Measurements from ENCODE around the gene VTN. TPM values are rescaled to one million over a fixed set of nuclear protein-coding genes. Genes with fewer than 3 reads are reported as not detected.

The VTN gene, protein sequence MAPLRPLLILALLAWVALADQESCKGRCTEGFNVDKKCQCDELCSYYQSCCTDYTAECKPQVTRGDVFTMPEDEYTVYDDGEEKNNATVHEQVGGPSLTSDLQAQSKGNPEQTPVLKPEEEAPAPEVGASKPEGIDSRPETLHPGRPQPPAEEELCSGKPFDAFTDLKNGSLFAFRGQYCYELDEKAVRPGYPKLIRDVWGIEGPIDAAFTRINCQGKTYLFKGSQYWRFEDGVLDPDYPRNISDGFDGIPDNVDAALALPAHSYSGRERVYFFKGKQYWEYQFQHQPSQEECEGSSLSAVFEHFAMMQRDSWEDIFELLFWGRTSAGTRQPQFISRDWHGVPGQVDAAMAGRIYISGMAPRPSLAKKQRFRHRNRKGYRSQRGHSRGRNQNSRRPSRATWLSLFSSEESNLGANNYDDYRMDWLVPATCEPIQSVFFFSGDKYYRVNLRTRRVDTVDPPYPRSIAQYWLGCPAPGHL
- total RNA-seq = 0.20 TPM

DNA sequence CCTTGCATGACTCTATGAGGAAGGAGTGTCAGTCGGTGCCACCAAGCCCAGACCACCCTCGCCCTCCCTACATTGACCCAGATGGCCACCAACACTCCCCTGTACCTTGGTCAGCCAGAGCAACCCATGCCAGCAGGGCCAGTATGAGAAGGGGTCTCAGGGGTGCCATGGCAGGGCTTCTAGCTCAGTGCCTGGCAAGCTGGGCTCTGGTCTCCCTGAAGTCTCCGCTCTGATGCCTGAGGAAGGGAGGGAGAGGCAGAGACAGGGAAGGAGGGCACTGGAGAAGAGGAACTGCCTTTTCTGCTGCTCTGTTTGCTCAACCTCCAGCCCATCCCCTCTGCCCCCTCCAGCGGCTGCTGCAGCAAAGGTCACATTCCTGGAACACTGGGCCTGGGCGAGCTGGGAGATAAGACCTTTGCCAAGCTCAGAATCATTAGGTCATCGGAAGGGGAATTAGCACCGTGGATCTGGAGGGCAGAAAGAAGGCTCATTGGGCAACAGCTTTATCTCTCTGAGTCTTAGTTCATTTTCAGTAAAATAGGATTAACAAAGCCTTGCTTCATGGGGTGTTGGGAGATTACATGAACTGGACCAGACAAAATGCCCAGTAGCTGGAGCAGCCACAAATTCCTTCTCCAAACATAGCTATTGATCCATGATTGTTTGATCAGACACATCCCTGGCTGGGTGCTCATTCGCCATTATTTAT is at the start of gene VTN:
TSS of gene VTN (minus strand) at position 273 of the 709 bp plus-strand sequence. CDS start at position 169, 104 bp downstream.
- no peak for DNase-seq

DNA sequence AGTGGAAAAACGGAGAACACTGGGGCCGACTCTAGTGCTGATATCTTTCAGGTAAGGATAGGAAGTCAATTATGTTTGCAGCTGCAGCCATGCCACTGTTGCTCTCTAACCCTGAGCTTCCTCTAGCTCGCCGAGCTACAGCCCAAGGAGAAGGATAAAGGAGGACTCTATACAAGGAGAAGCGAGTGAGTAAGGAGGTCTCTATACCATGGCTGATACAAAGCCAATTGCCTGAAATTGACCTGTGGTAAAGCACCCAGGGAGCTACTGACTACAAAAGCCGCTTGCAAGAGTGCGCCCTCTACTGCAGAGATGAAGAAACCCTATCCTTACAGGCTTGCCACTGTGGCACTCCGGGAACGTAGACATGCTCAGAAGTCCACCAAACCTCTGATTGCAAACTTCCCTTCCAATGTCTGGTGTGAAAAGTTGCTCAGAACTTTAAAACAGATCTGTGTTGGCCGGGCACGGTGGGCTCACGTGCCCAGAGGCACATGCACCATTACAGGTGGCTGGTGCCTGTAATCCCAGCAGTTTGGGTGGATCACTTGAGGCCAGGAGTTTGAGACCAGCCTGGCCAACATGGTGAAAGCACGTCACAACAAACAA is 46.7 kb upstream of the VTN start:
- DNase-seq = no peak

DNA sequence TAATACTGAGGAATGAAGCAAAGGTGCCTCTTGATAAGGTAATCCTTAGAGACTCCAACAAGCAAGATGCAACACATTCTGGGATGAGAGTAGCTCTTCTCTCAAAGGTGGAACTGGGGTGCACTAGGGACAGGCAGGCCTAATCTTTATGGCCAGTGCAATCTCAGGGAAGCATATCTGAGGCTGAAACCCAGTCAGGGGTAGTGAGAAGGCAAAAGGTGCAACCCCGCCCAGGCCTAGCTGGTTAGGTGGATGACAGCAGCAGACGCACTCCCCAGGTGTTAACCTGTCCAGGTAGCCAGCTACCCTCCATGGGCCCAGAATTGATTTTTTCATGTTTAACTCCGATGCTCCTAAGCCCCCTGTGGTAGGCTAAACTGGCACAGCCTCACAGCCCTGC is 45.8 kb upstream of the VTN start:
- DNase-seq = no peak

DNA sequence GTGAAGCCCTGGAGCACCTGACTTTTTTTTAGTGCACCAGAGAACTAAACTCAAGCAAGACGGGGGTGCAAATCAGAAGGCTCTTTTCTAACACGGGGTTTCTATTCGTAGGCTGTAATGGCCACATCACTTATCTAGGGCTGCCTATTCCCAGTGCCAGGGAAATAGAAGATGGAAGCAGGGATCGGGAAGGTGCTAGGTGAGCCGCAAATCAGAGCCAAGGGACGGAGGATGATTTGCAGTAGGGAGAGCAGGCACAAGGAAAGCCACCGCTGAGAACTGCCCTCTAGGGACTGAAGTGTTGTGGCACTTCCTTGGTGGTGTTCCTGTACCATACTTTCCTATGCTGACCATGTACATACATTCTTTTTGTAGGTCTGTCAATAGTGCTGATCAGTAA is 43.7 kb upstream of the VTN start:
- DNase-seq = no peak

DNA sequence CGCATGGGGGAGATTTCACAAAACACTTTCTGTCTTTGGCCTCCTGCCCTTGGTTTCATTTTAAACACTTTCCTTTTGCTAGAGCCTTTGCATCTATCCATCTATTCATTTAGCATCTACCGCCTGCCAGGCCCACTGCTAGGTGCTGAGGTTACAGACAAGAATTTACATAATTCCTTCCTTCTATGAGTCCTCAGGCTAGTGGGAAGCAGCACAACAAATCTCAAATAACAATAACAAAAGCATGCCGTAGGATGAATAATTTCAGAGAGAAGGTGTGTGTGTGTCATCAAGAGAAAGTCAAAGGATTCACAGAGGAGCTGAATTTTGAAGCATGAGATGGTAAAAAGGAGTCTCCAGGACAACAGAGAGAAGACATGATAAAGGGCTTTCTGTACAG is 42.0 kb upstream of the VTN start:
- DNase-seq = no peak

DNA sequence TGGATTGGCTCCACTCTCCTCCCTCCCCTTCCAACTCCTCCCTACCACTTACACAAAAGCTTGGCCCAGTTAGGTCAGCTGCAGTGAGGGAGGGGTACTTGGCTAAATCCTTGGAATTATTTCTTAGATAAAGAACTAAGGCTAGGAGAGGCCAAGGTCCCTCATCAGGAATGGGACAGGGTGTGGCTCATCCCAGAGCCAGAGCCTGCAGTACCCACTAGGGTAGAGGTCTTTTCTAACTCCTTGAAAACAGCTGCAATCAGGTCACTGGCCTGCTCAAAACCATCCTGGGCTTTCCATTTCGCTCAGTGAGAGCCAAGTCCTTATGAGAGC is 37.8 kb upstream of the VTN start:
- DNase-seq = no peak

DNA sequence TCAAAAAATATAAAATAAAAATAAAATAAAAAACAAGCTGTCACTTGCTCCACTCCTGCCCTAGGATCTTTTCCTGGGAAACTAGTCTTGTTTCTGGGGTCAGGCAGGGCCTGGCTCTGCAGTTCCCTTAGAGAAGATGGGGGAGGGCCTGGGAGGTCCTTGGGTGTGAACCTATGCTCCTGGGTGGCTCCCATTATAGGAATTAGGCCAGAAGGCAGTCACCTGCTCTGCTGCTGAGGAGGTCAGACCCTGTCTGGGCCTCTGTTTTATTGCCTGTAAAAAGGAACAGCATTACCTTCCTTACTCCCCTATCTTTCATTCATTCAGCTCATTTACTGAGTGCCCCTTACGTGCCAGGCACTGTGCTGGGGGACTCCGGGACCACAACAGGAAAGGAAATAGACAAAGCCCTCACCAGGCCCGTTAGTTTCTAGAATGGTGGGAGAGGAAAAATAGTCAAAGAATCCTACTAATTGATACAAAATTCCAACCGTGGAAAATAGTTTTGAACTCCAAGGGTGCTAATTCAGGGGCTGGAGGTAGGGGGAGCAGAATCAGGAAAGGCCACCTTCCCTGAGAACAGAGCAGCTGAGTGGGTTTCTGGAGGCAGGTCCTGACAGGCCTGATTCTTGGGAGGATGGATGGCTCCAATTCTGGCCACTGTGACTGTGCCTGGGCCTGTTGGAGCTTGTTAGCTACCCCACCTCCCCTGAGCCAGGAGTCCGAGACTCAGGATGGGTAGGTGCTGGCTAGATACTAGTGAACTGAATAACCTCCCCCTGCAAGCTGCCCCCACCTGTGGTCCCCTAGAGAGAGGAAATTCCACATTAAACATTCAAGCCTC is 37.2 kb upstream of the VTN start:
- DNase-seq = no peak

DNA sequence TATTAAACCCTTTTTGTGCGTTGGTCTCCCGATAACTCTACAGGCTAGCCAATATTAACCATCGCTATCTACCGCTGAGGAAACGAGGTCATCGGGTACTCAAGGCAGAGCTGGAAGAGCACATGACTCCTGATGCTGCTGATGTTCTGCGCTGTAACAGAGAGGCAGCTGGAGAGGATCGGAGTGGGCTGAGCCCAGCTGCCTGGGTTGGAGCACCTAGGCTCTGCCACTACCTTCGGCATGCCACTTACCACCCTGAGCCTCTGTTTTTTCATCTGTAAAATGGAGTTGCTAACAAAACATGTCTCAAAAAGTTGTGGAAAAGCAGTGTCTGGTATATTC is 36.3 kb upstream of the VTN start:
- no peak for DNase-seq

DNA sequence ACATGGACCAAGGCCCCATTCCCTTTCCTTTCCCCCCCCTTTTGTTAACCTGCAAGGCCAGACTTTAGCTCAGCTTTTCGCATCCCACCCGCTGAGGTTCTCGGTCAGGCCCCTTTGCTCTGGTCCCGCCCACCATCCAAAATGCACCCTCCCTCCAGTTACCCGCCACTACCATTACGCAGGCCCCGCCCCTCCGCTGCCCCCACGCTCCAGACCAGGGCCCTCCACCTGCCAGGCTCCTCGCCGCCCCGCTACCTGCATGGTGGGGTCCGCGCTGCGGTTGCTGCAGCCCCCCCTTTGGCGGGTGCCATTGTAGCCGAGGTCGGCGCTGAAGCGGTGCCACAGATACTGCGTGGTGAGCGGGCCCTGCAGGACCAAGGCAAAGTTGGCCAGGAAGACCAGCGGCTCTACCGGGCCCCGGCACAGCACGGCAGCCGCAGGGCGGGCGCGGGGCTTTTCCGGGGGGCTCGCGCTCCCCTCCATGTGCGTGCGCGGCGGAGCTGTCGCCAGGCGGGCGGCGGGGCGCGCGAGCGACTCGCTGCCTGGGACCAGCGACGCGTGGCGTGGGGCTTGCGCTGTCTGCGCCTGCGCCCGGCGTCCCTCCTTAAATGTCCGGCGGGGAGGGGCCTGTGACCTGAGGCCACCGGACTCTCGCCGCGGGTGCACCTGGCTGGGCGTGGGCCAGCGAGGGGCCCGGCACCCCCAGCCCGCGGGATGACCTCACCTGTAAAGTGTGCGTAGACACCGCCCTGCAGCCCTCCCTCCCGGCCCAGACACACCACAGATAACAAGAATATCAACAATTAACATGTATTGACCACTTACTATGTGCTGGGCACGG is 35.7 kb upstream of the VTN start, which contains the start of gene SLC46A1:
TSS of gene SLC46A1 (minus strand) at position 581 of the 841 bp plus-strand sequence. CDS start at position 483, 98 bp downstream.
- DNase-seq = no peak

DNA sequence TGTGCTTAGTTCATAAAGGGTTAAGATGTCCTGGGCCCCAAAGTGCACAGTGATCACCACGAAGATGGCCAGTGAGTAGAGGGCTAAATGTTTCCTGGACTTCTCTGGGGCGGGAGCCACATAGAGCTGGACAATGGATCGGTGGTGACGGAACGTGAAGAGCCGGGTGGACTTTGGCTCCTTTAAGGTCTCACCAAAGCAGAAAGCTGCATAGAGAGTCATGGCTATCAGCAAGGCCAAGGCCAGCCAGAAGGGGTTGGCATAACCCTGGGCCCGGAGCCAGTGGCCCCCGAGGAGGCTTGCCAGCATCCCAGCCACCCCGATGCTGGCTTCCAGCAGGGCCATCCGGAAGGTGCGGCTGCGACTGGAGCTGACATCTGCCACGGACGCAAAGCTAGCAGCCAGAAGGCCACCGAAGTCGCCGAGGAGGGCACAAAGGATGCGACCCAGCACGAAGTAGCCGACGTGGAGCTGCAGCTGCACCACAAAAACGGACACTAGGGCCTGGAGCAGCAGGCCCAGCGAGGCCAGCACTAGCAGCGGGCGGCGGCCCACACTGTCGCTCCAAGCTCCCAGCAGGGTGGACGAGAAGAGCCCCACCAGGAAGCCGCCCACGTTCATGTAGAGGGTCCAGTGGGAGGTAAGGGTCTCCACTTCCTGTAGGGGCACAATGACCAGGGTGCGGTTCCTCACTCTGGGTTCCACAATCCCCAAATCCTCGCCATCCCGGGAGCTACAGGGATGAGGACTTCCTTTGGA is 34.9 kb upstream of the VTN start:
- DNase-seq = no peak

DNA sequence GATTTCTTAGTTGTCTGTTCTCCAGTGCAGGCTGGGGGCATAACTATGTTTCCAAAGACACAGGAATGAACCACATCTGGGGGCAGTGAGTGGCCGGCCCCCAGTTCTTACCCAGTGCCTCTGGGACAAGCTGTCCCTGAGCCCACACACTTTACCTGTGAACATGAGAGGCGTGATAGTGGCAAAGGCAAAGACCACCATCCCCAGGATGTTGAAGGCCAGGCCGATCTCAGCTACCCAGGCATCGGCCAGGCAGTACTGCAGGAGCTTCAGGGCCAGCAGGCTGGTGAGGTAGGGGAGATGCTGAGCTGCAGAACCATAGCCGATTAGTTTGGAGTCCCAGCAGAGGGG is 34.3 kb upstream of the VTN start:
- DNase-seq = no peak

DNA sequence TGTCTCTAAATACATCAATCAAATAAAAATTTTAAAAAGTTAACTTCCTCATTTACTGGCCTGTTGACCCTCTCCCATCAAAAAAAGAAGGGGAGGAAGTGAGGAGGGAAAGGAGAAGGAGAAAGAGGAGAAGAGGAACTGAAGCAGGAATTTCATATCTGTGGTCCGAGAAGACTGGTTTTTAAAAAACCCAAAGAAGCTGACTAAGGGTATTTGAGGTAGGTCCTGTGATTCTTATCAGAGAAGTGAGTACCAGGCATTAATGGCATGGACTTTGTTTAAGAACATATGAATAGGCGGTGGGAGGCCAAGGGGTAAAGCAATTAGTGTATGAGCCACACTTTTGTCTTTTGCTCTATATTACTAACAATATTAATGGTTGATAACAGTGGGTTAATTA is 33.9 kb upstream of the VTN start:
- DNase-seq = no peak

DNA sequence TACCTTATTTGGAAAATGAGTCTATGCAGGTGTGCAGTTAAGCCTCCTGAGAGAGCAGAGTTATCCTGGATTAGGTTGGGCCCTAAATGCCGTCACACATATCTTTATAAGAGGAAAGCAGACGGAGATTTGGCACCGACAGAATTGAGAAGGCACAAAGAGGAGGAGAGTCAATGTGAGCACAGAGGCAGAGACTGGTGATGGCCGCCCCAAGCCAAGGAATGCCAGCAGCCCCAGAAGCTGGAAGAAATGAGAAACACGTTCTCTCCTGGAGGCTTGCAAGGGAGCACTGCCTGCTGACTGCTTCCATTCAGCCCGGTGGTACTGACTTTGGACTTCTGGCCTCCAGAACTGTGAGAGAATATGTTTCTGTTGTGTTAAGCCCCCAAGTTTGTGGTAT is 32.7 kb upstream of the VTN start:
- no peak for DNase-seq

DNA sequence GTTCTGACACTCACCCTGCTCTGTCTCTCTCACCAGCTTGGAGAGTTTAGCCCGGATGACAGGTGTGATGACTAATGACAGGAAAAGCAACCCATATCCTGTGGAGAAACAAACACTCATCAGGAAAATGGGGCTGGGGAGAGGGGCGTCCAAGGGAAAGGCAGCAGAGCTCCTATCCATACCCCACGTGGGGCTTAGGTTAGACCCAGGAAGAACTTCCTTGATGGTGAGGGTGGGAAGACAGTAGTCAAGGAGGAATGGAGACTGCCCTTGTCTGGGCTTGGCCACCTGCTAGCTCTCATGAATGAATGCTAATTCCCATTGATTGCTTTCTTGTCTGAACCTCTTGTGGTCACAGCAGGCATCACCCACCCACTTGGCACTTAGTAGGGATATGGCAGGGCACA is 32.1 kb upstream of the VTN start:
- no peak for DNase-seq

DNA sequence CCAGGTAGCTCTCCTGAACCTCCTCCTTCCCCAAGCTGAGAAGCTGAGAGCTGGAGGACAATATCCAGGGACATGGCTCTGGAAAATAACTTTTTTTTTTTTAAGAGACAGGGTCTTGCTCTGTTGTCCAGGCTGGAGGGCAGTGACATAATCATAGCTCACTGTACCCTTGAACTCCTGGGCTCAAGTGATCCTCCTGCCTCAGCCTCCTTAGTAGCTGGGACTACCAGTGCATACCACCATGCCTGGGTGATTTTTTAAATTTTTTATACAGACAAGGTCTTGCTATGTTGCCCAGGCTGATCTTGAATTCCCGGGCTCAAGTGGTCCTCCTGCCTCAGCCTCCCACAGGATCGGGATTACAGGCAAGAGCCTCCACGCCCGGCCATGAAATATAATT is 29.7 kb upstream of the VTN start:
- DNase-seq = no peak

DNA sequence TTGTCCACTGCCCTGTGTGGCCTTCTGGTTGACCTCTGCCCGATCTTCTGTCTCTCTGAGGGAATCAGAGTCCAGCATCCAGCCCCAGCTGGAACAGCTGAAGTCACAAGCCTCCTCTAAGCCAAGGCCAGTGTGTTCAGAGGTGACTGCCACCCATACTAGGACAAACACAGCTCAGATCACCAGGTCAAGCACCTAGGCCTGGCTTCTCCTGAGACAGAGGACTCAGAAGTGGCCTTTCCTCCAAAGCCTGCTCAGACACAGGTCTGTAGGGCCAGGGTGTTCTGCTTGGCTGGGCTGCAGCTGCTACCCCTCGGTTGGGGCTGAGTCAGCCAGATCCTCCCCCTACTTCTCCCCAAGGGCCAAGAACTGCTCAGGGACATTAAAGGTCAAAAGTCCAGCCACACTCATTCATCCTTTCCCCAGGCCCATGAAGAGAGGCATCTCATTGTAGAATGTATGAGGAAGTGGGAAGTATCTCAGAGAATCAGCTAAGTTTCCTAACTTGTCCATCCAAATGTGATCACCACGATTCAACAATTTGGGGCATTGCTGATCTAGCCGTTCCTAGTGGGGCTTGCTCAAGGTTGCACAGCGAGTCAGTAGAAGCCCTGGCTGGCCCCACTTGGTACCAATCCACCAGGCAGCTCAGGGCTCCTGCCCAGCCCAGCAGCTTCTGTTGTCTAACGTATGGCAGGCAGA is 28.3 kb upstream of the VTN start:
- no peak for DNase-seq

DNA sequence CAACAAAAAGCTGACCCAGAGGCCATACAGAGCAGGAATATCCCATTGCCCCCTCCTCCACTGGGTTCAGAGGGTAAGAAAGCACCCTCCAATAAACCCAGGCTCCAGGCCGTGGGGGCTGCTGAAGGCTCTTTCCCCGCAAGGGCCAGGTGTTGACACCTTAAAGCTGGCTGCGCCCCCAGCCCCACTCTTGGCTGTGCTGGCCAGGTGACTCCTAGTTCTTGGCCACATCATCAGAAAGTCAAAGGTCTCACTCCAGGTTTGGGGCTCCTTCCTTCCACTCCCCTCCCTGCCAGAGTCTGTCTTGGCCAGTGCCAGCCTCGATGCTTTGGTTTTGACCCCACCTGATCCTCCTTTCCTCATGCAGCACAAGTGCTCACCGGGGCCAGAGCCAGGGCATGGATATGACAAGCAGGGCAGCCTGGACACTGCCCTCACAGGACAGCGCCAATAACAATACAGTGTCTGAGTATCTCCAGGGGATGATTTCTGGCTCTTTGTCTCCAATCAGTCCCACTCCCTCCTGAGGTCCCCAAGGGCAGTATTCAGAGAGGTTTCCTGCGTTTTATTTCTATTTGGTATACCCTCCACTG is 27.7 kb upstream of the VTN start:
- DNase-seq = no peak

DNA sequence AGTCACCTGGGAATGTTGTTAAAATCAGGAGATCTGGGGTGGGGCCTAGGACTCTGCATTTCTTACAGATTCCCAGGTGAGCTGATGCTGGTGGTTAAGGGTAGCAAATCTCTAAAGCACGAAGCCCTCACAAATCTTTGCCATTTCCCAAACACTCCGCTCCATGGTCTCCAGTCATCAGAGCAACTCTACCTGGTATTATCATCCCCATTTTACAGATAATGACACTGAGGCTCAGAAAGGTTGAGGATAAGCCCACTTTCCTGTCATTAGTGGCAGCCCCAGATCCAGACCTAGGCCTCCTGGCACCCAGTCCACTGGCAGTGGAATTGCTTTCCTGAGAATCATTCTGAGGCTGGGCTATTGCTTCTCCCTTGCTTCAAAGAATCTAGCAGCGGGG is 27.2 kb upstream of the VTN start:
- no peak for DNase-seq

DNA sequence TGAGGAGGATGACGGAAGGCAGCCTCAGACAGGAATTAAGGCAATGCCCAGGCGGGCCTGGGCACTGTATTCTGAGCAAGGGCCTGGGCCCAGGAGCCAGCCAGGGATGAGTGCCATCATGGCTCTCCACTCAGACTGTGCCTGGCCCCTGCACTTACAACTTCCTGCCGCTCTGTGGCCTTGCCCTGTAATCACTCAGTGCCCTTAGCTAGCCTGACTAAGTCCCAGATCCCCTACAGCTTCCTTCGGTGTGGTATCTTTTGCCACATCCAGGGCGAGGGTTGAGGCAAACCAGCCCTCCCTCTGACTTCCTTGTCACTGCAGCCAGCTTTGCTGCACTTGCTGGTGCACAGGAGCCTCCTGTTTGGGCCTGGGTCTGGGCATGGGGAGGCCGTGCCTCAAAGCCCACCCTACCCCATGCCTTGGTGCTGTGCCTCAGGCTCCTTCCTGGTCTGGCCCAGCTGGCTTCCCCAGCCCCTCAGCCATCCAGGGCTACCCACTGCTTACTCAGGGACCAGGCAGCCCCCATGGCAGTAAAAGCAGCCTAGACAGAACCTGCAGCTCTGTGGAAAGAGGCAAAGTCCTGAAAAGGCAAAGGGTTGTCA is 26.6 kb upstream of the VTN start:
- no peak for DNase-seq

All from skin of body (tissue), 2 donors.